ENCODE results near the gene CYGB.

Gene CYGB

DNA sequence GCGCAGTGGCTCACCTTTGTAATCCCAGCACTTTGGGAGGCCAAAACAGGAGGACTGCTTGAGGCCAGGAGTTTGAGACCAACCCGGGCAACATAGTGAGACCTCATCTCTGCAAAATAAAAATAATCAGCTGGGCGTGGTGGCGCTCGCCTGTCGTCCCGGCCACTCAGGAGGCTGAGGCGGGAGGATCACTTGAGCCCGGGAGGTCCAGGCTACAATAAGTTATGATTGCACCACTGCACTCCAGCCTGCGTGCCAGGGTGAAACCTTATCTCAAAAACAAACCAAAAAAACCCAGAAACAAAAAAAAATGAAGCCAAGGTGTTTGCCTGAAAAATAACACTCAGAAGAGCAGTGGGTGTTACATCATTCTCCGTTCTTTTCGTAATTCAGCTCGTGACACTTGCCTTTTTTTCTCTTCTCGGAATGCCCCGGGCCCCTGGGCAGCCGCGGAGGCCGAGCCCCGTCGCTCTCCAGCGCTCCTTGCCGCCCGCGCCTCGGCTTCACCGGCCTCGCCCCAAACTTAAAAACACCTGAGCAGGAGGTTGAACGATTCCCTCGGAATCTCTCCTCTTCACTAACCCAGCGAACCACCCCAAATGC lies 19.4 kb upstream of the CYGB start:
- H3K27ac Mint-ChIP-seq = no peak overlapping the region
- peaks cover 52% of the 10 kb centered on the region for H3K4me1 Mint-ChIP-seq
- H3K27me3 Mint-ChIP-seq (ENCODE audit: low read depth, poor library complexity) = peaks cover 9% of the 10 kb centered on the region
- H3K4me3 Mint-ChIP-seq = peak overlapping the region; percentile 99
- no peak for DNase-seq
- peaks cover 4% of the 10 kb centered on the region for H3K9me3 Mint-ChIP-seq
- TF ChIP-seq CTCF (IDR thresholded peaks at IDR 0.05) = no peak
- peaks cover 24% of the 10 kb centered on the region for H3K36me3 Mint-ChIP-seq (ENCODE audit: low read depth)

DNA sequence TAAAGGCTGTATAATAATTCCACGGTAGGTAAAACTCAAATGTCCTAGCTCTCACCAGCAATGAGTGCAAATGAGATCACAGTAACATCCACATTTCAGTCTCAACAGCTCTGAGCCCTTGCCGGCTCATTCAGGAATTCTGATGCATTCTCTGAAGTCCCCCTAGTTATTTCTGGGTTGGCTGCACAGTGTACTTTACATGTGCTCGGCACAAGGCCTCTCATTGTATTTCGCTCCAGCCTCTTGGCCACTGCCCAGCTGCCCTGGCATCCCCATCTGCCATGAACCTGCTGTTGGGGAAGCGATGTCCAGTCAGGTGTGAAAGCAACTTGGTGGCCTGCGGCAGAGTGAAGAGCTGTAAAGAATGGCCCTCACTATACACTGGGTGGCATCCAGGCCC lies 16.6 kb upstream of the CYGB start:
- H3K4me1 Mint-ChIP-seq = peaks cover 36% of the 10 kb centered on the region
- no peak for TF ChIP-seq CTCF (IDR thresholded peaks at IDR 0.05)
- no peak overlapping the region for H3K4me3 Mint-ChIP-seq
- peaks cover 4% of the 10 kb centered on the region for H3K9me3 Mint-ChIP-seq
- peaks cover 7% of the 10 kb centered on the region for H3K36me3 Mint-ChIP-seq (ENCODE audit: low read depth)
- H3K27me3 Mint-ChIP-seq (ENCODE audit: low read depth, poor library complexity) = peaks cover 13% of the 10 kb centered on the region
- no peak for DNase-seq
- no peak overlapping the region for H3K27ac Mint-ChIP-seq

GRCh38 chr17:76553178-76553908 lies 15.8 kb upstream of the CYGB start:
- no peak overlapping the region for H3K4me3 Mint-ChIP-seq
- H3K27me3 Mint-ChIP-seq (ENCODE audit: low read depth, poor library complexity) = peaks cover 13% of the 10 kb centered on the region
- H3K4me1 Mint-ChIP-seq = peaks cover 28% of the 10 kb centered on the region
- H3K27ac Mint-ChIP-seq = no peak overlapping the region
- no peaks in the 10 kb centered on the region for H3K36me3 Mint-ChIP-seq (ENCODE audit: low read depth)
- no peak for DNase-seq
- peaks cover 4% of the 10 kb centered on the region for H3K9me3 Mint-ChIP-seq
- TF ChIP-seq CTCF (IDR thresholded peaks at IDR 0.05) = no peak

DNA sequence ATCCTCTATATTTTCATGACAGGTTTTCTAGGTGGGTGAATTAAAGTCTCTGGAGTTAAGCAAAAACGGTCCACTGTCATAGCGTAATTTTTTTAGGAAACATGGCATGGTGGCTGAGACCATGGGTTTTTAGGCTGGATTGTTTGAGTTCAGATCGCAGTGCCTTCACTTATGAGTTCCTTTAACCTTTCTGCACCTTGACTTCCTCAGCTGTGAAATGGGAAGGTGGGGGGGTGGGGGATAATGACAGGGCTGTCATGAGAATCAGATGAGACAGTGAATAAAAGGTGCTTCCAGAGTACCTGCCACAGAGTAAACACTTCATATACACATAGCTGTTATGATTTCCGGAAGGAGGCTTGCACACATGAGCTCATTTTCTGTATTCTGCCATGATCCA lies 14.2 kb upstream of the CYGB start:
- TF ChIP-seq CTCF (IDR thresholded peaks at IDR 0.05) = no peak
- no peaks in the 10 kb centered on the region for H3K9me3 Mint-ChIP-seq
- no peak for DNase-seq
- no peak overlapping the region for H3K4me3 Mint-ChIP-seq
- peaks cover 13% of the 10 kb centered on the region for H3K4me1 Mint-ChIP-seq
- no peak overlapping the region for H3K27ac Mint-ChIP-seq
- no peaks in the 10 kb centered on the region for H3K36me3 Mint-ChIP-seq (ENCODE audit: low read depth)
- H3K27me3 Mint-ChIP-seq (ENCODE audit: low read depth, poor library complexity) = peaks cover 15% of the 10 kb centered on the region

DNA sequence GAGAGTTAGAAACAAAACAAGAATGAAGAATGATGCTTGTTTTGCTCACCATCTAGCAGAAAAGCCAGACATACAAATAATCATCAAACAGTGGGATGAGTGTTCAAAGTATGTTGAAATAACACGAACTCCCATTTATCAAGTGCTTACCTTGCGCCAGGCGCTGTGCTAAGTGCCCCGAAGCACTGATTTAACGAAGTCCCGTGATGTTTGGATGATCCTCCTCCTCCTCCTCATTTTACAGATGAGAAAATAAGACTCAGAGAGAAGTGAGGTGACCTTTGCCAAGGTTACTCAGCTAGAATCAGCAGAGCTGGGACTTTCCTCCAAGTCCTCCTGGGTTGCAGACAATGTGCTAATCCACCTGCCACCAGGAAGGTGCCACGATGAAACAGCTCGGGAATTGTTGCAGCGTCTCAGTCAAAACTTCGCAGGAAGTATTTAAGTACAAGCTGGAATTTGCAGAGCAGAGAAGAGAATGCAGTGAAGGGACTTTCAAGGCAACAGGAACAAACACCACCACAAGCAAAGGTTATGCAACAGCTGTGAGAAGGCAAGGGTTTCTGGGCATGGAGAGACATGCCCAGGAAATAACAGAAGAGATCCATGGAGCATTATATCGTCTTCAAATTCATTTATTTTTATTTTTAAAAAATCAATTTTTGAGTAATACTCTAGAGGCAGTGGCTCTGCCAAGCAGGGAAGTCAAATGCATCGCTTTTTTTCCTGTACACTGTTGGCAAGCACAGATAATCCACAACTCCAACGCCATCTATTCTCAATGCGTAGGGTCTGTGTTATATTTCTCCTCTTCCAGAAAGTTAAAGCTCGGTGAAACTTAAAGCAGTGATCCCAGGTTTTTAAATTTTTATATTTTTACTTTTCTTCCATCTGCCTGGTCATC lies 13.5 kb upstream of the CYGB start:
- Mint-ChIP-seq H3K27ac (no peak overlapping the region), H3K4me3 (no peak overlapping the region), H3K36me3 (ENCODE audit: low read depth) (no peaks in the 10 kb centered on the region), H3K27me3 (ENCODE audit: low read depth, poor library complexity) (peaks cover 23% of the 10 kb centered on the region), H3K9me3 (no peaks in the 10 kb centered on the region), H3K4me1 (peaks cover 13% of the 10 kb centered on the region)
- no peak for DNase-seq
- TF ChIP-seq CTCF (IDR thresholded peaks at IDR 0.05) = no peak
